ENCODE measurements around the gene TMEM151B. TPM values are rescaled to one million over a fixed set of nuclear protein-coding genes. Genes with fewer than 3 reads are reported as not detected.

TMEM151B gene
- total and polyA plus RNA-seq, 10 of the 15 experiments (the other 5 are each of a cell fraction or from before 2014, with no cell fraction given), result 0.01 to 0.19 (median 0.05) TPM; not detected in 6

MicroRNAs within 50 kb of the gene (microRNA counts, 767-probe panel; counts per million panel counts)
- microRNA hsa-miR-4647, result 1,512 counts per million, percentile 58 among the panel's probes with 10 or more counts

Other genes with a start within 250 kb of the TMEM151B start
Only the 7 nearest of the 11 such genes appear.
- 0.16 TPM in 1 of 2 replicates, not detected in the other for gene MYMX, start 53.5 kb upstream of the TMEM151B start, total RNA-seq (2014; rRNA removed)
- gene MYMX, start 53.5 kb upstream of the TMEM151B start, total RNA-seq (2014; rRNA removed; fragmentation: Illumina TruSeq; extraction: Trizol), result not detected in 2 replicates
- gene MYMX, start 53.5 kb upstream of the TMEM151B start, total RNA-seq (2021), result not detected in 2 replicates
- gene MYMX, start 53.5 kb upstream of the TMEM151B start, polyA plus RNA-seq (2011; rRNA removed), result not detected in 2 replicates
- not detected in 2 replicates for gene MYMX, start 53.5 kb upstream of the TMEM151B start, polyA plus RNA-seq (2014; fragmentation: Illumina TruSeq; extraction: Trizol)
- gene MYMX, start 53.5 kb upstream of the TMEM151B start, polyA plus RNA-seq (2014; fragmentation: Nextera tagmentation; extraction: Ambion mirVana), result not detected
- 0.18 TPM in 1 of 2 replicates, not detected in the other for gene MYMX, start 53.5 kb upstream of the TMEM151B start, polyA plus RNA-seq (2014; rRNA removed)
- not detected for gene MYMX, start 53.5 kb upstream of the TMEM151B start, polyA plus RNA-seq (2016; fragmentation: Nextera tagmentation; extraction: Ambion mirVana)
- gene SLC29A1, start 46.9 kb upstream of the TMEM151B start, total RNA-seq (2014; rRNA removed), result 54.7 and 63.9 TPM in 2 replicates
- 33.2 and 34.6 TPM in 2 replicates for gene SLC29A1, start 46.9 kb upstream of the TMEM151B start, total RNA-seq (2014; rRNA removed; fragmentation: Illumina TruSeq; extraction: Trizol)
- 71.7 and 79.5 TPM in 2 replicates for gene SLC29A1, start 46.9 kb upstream of the TMEM151B start, total RNA-seq (2021)
- 64.1 and 132 TPM in 2 replicates for gene SLC29A1, start 46.9 kb upstream of the TMEM151B start, polyA plus RNA-seq (2011; rRNA removed)
- gene SLC29A1, start 46.9 kb upstream of the TMEM151B start, polyA plus RNA-seq (2014; fragmentation: Illumina TruSeq; extraction: Trizol), result 64.8 and 111 TPM in 2 replicates
- gene SLC29A1, start 46.9 kb upstream of the TMEM151B start, polyA plus RNA-seq (2014; fragmentation: Nextera tagmentation; extraction: Ambion mirVana), result 10 to 100 TPM in 1 of 2 experiments, 1 to 10 TPM in 1; 10.0 to 15.7 TPM
- 120 and 121 TPM in 2 replicates for gene SLC29A1, start 46.9 kb upstream of the TMEM151B start, polyA plus RNA-seq (2014; rRNA removed)
- 100 to 1,000 TPM; 107 to 111 TPM for gene SLC29A1, start 46.9 kb upstream of the TMEM151B start, polyA plus RNA-seq (2016; fragmentation: Nextera tagmentation; extraction: Ambion mirVana)
- 1,125 and 1,245 TPM in 2 replicates for gene HSP90AB1, start 23.3 kb upstream of the TMEM151B start, total RNA-seq (2014; rRNA removed)
- gene HSP90AB1, start 23.3 kb upstream of the TMEM151B start, total RNA-seq (2014; rRNA removed; fragmentation: Illumina TruSeq; extraction: Trizol), result 1,212 and 1,260 TPM in 2 replicates
- 1,166 and 1,167 TPM in 2 replicates for gene HSP90AB1, start 23.3 kb upstream of the TMEM151B start, total RNA-seq (2021)
- 1,290 and 1,505 TPM in 2 replicates for gene HSP90AB1, start 23.3 kb upstream of the TMEM151B start, polyA plus RNA-seq (2011; rRNA removed)
- 1,676 and 1,846 TPM in 2 replicates for gene HSP90AB1, start 23.3 kb upstream of the TMEM151B start, polyA plus RNA-seq (2014; fragmentation: Illumina TruSeq; extraction: Trizol)
- gene HSP90AB1, start 23.3 kb upstream of the TMEM151B start, polyA plus RNA-seq (2014; fragmentation: Nextera tagmentation; extraction: Ambion mirVana), result 1,000 to 10,000 TPM; 1,089 to 1,682 TPM
- gene HSP90AB1, start 23.3 kb upstream of the TMEM151B start, polyA plus RNA-seq (2014; rRNA removed), result 960 and 988 TPM in 2 replicates
- 1,000 to 10,000 TPM; 1,078 to 1,109 TPM for gene HSP90AB1, start 23.3 kb upstream of the TMEM151B start, polyA plus RNA-seq (2016; fragmentation: Nextera tagmentation; extraction: Ambion mirVana)
- 34.1 and 35.1 TPM in 2 replicates for gene SLC35B2, start 12.9 kb upstream of the TMEM151B start, total RNA-seq (2014; rRNA removed)
- gene SLC35B2, start 12.9 kb upstream of the TMEM151B start, total RNA-seq (2014; rRNA removed; fragmentation: Illumina TruSeq; extraction: Trizol), result 24.3 and 25.1 TPM in 2 replicates
- gene SLC35B2, start 12.9 kb upstream of the TMEM151B start, total RNA-seq (2021), result 33.5 and 35.8 TPM in 2 replicates
- gene SLC35B2, start 12.9 kb upstream of the TMEM151B start, polyA plus RNA-seq (2011; rRNA removed), result 19.7 and 32.2 TPM in 2 replicates
- gene SLC35B2, start 12.9 kb upstream of the TMEM151B start, polyA plus RNA-seq (2014; fragmentation: Illumina TruSeq; extraction: Trizol), result 23.9 and 35.2 TPM in 2 replicates
- 10 to 100 TPM; 11.3 to 14.9 TPM for gene SLC35B2, start 12.9 kb upstream of the TMEM151B start, polyA plus RNA-seq (2014; fragmentation: Nextera tagmentation; extraction: Ambion mirVana)
- gene SLC35B2, start 12.9 kb upstream of the TMEM151B start, polyA plus RNA-seq (2014; rRNA removed), result 45.2 and 45.4 TPM in 2 replicates
- 10 to 100 TPM; 39.5 to 40.8 TPM for gene SLC35B2, start 12.9 kb upstream of the TMEM151B start, polyA plus RNA-seq (2016; fragmentation: Nextera tagmentation; extraction: Ambion mirVana)
- 45.1 and 47.0 TPM in 2 replicates for gene NFKBIE, start 4.9 kb upstream of the TMEM151B start, total RNA-seq (2014; rRNA removed)
- gene NFKBIE, start 4.9 kb upstream of the TMEM151B start, total RNA-seq (2014; rRNA removed; fragmentation: Illumina TruSeq; extraction: Trizol), result 39.5 and 43.2 TPM in 2 replicates
- 53.6 and 57.0 TPM in 2 replicates for gene NFKBIE, start 4.9 kb upstream of the TMEM151B start, total RNA-seq (2021)
- 106 and 126 TPM in 2 replicates for gene NFKBIE, start 4.9 kb upstream of the TMEM151B start, polyA plus RNA-seq (2011; rRNA removed)
- gene NFKBIE, start 4.9 kb upstream of the TMEM151B start, polyA plus RNA-seq (2014; fragmentation: Illumina TruSeq; extraction: Trizol), result 34.5 and 38.1 TPM in 2 replicates
- 10 to 100 TPM; 10.4 to 26.0 TPM for gene NFKBIE, start 4.9 kb upstream of the TMEM151B start, polyA plus RNA-seq (2014; fragmentation: Nextera tagmentation; extraction: Ambion mirVana)
- gene NFKBIE, start 4.9 kb upstream of the TMEM151B start, polyA plus RNA-seq (2014; rRNA removed), result 52.4 and 60.3 TPM in 2 replicates
- gene NFKBIE, start 4.9 kb upstream of the TMEM151B start, polyA plus RNA-seq (2016; fragmentation: Nextera tagmentation; extraction: Ambion mirVana), result 10 to 100 TPM; 30.4 to 30.6 TPM
- gene AARS2, start 42.9 kb downstream of the TMEM151B start, total RNA-seq (2014; rRNA removed), result 15.8 and 16.1 TPM in 2 replicates
- gene AARS2, start 42.9 kb downstream of the TMEM151B start, total RNA-seq (2014; rRNA removed; fragmentation: Illumina TruSeq; extraction: Trizol), result 9.4 and 11.0 TPM in 2 replicates
- 16.0 and 18.3 TPM in 2 replicates for gene AARS2, start 42.9 kb downstream of the TMEM151B start, total RNA-seq (2021)
- 5.4 and 8.1 TPM in 2 replicates for gene AARS2, start 42.9 kb downstream of the TMEM151B start, polyA plus RNA-seq (2011; rRNA removed)
- gene AARS2, start 42.9 kb downstream of the TMEM151B start, polyA plus RNA-seq (2014; fragmentation: Illumina TruSeq; extraction: Trizol), result 4.8 and 7.5 TPM in 2 replicates
- under 1 TPM; 0.71 to 0.75 TPM for gene AARS2, start 42.9 kb downstream of the TMEM151B start, polyA plus RNA-seq (2014; fragmentation: Nextera tagmentation; extraction: Ambion mirVana)
- gene AARS2, start 42.9 kb downstream of the TMEM151B start, polyA plus RNA-seq (2014; rRNA removed), result 14.2 and 14.3 TPM in 2 replicates
- gene AARS2, start 42.9 kb downstream of the TMEM151B start, polyA plus RNA-seq (2016; fragmentation: Nextera tagmentation; extraction: Ambion mirVana), result 10 to 100 TPM; 16.7 to 17.9 TPM
- gene SPATS1, start 72.2 kb downstream of the TMEM151B start, total RNA-seq (2014; rRNA removed), result not detected in 2 replicates
- not detected in 2 replicates for gene SPATS1, start 72.2 kb downstream of the TMEM151B start, total RNA-seq (2014; rRNA removed; fragmentation: Illumina TruSeq; extraction: Trizol)
- not detected in 2 replicates for gene SPATS1, start 72.2 kb downstream of the TMEM151B start, total RNA-seq (2021)
- 0.12 TPM in 1 of 2 replicates, not detected in the other for gene SPATS1, start 72.2 kb downstream of the TMEM151B start, polyA plus RNA-seq (2011; rRNA removed)
- not detected in 2 replicates for gene SPATS1, start 72.2 kb downstream of the TMEM151B start, polyA plus RNA-seq (2014; fragmentation: Illumina TruSeq; extraction: Trizol)
- not detected for gene SPATS1, start 72.2 kb downstream of the TMEM151B start, polyA plus RNA-seq (2014; fragmentation: Nextera tagmentation; extraction: Ambion mirVana)
- gene SPATS1, start 72.2 kb downstream of the TMEM151B start, polyA plus RNA-seq (2014; rRNA removed), result not detected in 2 replicates
- gene SPATS1, start 72.2 kb downstream of the TMEM151B start, polyA plus RNA-seq (2016; fragmentation: Nextera tagmentation; extraction: Ambion mirVana), result not detected

All from GM12878 (cell line).